OCI-LY3 (cell line): ENCODE results near the gene MYO5B.

Source experiments
- H2AFZ ChIP-seq: fragments of 200-600, 300-600 bp; shearing (Covaris generic); 2 replicates; pipeline ENCODE4 v1.6.0; 2014; ENCODE audit warnings: antibody characterized with exemption, low read depth, low read length
- H3K27ac ChIP-seq: fragments of 200-600, 300-600 bp; sonication (generic); 2 replicates; pipeline ENCODE4 v1.5.1; 2014; ENCODE audit warnings: mild to moderate bottlenecking, low read length, moderate library complexity, mixed read lengths
- H3K27me3 ChIP-seq: fragments of 200-600, 300-600 bp; sonication (generic); 2 replicates; pipeline ENCODE4 v1.6.1; 2014; ENCODE audit warnings: low read depth, low read length, mixed read lengths
- H3K36me3 ChIP-seq: fragments of 200-600, 300-600 bp; sonication (generic); replicated peaks from 2 replicates; pipeline ENCODE3; 2014; ENCODE audit warnings: low read depth, low read length, mixed read lengths
- H3K4me1 ChIP-seq: fragments of 300-600, 200-600 bp; sonication (generic); 2 replicates; pipeline ENCODE4 v1.6.1; 2014; ENCODE audit warnings: low read length, mixed read lengths
- H3K4me2 ChIP-seq: fragments of 200-600, 300-600 bp; sonication (generic); 2 replicates; pipeline ENCODE4 v1.6.1; 2014; ENCODE audit warnings: low read length, mixed read lengths
- H3K4me3 ChIP-seq: fragments of 300-600, 200-600 bp; sonication (generic); 2 replicates; pipeline ENCODE4 v1.5.1; 2014; ENCODE audit warnings: antibody characterized with exemption, mild to moderate bottlenecking, low read length, moderate library complexity
- H3K79me2 ChIP-seq: fragments of 300-600, 200-600 bp; shearing (Covaris generic); 2 replicates; pipeline ENCODE4 v1.6.1; 2014; ENCODE audit warnings: mild to moderate bottlenecking, low read length, mixed read lengths
- H3K9ac ChIP-seq: fragments of 300-600, 200-600 bp; shearing (Covaris generic); 2 replicates; pipeline ENCODE4 v1.6.0; 2014; ENCODE audit warnings: mild to moderate bottlenecking, low read length, moderate library complexity
- H3K9me3 ChIP-seq: fragments of 200-600, 300-600 bp; shearing (Covaris generic); 2 replicates; pipeline ENCODE4 v1.6.1; 2014; ENCODE audit warnings: low read length, mixed read lengths; ENCODE audit not compliant: insufficient read depth
- H4K20me1 ChIP-seq: fragments of 200-600, 300-600 bp; sonication (generic); 2 replicates; pipeline ENCODE4 v1.6.1; 2016; ENCODE audit warnings: low read length, mixed read lengths; ENCODE audit not compliant: insufficient read depth
- EZH2phosphoT487 ChIP-seq: fragments of 200-600 bp; shearing (Covaris generic); IDR thresholded peaks from 2 replicates; pipeline ENCODE4 v1.6.1; 2018; ENCODE audit warnings: antibody characterized with exemption, mixed run types, low read depth
- TF ChIP-seq, protein P1 (sequence below): fragments of 200-600, 300-600 bp; sonication (generic); IDR thresholded peaks from 2 replicates; pipeline ENCODE4 v1.5.1; 2014; ENCODE audit warnings: antibody characterized with exemption, low read length, low read depth

MYO5B gene

GRCh38 chr18:49861659-49862058, 333.3 kb downstream of the MYO5B start:
- H4K20me1 ChIP-seq, result no peaks in the 10 kb centered on the region
- H3K4me1 ChIP-seq, result peaks cover 9% of the 10 kb centered on the region
- H3K9me3 ChIP-seq, result no peaks in the 10 kb centered on the region
- H3K27me3 ChIP-seq, result no peaks in the 10 kb centered on the region
- no peak overlapping the region for H3K4me3 ChIP-seq
- no peak overlapping the region for H3K27ac ChIP-seq
- H3K79me2 ChIP-seq, result no peaks in the 10 kb centered on the region
- no peaks in the 10 kb centered on the region for H3K36me3 ChIP-seq
- TF ChIP-seq, protein P1, sequence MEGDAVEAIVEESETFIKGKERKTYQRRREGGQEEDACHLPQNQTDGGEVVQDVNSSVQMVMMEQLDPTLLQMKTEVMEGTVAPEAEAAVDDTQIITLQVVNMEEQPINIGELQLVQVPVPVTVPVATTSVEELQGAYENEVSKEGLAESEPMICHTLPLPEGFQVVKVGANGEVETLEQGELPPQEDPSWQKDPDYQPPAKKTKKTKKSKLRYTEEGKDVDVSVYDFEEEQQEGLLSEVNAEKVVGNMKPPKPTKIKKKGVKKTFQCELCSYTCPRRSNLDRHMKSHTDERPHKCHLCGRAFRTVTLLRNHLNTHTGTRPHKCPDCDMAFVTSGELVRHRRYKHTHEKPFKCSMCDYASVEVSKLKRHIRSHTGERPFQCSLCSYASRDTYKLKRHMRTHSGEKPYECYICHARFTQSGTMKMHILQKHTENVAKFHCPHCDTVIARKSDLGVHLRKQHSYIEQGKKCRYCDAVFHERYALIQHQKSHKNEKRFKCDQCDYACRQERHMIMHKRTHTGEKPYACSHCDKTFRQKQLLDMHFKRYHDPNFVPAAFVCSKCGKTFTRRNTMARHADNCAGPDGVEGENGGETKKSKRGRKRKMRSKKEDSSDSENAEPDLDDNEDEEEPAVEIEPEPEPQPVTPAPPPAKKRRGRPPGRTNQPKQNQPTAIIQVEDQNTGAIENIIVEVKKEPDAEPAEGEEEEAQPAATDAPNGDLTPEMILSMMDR, result peak; percentile 85
- no peak for TF ChIP-seq EZH2phosphoT487
- H3K9ac ChIP-seq, result no peak overlapping the region
- H3K4me2 ChIP-seq, result no peak overlapping the region
- peak overlapping the region; percentile 78 for H2AFZ ChIP-seq

DNA sequence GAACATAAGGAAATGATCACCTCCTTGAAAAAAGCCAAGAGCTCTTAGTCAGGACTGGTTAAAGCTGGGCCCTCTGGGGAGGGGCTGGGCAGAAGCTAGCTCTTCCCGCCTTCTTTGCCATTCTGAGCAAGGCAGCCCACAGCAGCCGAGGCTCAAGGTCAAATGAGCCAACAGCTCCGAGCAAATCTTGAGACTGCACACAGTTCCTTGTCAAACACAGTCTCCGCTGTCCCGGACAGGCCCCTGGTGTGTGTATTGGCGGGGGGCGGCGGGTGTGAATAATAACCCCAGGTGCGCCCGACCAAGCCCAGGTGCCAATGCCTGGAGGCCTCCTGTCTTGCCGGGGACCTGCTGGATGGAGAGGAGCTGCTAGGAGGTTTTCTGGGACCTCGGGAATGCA, 335.2 kb downstream of the MYO5B start:
- Histone ChIP-seq H2AFZ (no peak overlapping the region), H4K20me1 (no peaks in the 10 kb centered on the region), H3K9ac (no peak overlapping the region), H3K9me3 (no peaks in the 10 kb centered on the region), H3K79me2 (no peaks in the 10 kb centered on the region), H3K4me1 (peaks cover 9% of the 10 kb centered on the region), H3K4me2 (no peak overlapping the region), H3K4me3 (no peak overlapping the region), H3K27ac (no peak overlapping the region), H3K27me3 (no peaks in the 10 kb centered on the region), H3K36me3 (no peaks in the 10 kb centered on the region)
- TF ChIP-seq, protein P1, result no peak
- TF ChIP-seq EZH2phosphoT487, result no peak

GRCh38 chr18:49859021-49859359, 336.0 kb downstream of the MYO5B start:
- TF ChIP-seq, protein P1, result no peak
- TF ChIP-seq EZH2phosphoT487, result no peak
- Histone ChIP-seq H3K36me3 (no peaks in the 10 kb centered on the region), H3K9me3 (no peaks in the 10 kb centered on the region), H3K27ac (no peak overlapping the region), H3K4me3 (no peak overlapping the region), H3K9ac (no peak overlapping the region), H2AFZ (peak overlapping the region; percentile 71), H3K27me3 (no peaks in the 10 kb centered on the region), H3K4me1 (peaks cover 9% of the 10 kb centered on the region), H4K20me1 (no peaks in the 10 kb centered on the region), H3K79me2 (no peaks in the 10 kb centered on the region), H3K4me2 (peak overlapping the region; percentile 39)

DNA sequence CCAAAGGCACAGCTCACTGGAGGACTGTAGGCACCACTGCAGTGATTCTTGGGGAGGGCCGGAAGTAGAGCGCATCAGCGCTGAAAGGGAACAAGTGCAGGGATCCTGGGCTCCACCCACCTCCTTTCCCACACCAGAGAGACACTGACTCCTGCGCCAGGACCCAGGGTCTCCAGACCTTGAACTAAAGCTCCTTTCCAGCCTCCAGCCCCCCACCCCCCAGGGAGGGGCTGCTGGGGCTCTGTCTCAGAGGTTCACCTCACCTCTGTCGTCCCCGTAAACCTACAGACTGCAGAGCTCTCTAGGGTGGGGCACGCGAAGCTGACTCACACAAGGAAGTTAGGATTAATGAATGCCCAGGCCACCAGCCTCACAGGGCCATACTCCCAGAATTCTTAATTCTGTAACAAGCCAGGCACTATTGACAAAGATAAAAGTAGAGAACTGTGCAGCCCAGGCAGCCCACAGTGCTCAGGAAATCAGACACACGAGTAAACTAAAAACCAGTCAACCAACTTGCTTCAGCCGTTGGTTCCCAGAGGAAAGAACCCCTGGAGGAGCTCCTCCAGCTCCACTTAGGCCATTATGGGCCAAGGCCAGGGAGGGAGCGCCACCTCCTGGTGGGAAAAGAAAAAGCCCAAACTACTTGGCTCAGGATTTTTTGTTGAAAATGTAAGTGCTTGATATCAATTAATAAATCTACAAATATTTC, 336.5 kb downstream of the MYO5B start:
- Histone ChIP-seq H3K27me3 (no peaks in the 10 kb centered on the region), H2AFZ (peak overlapping the region; percentile 71), H3K4me2 (peak overlapping the region; percentile 39), H3K4me1 (peaks cover 9% of the 10 kb centered on the region), H3K9ac (no peak overlapping the region; the same call in 1 of the 2 replicates), H3K27ac (no peak overlapping the region), H3K36me3 (no peaks in the 10 kb centered on the region), H4K20me1 (no peaks in the 10 kb centered on the region), H3K4me3 (peak overlapping the region; percentile 26), H3K79me2 (no peaks in the 10 kb centered on the region), H3K9me3 (no peaks in the 10 kb centered on the region)
- no peak for TF ChIP-seq EZH2phosphoT487
- TF ChIP-seq, protein P1, result peak; percentile 100
